ENCODE data around the gene GTPBP10.

GRCh38 chr7:90311175-90311574, 35.3 kb upstream of the GTPBP10 start:
- TF ChIP-seq CTCF (IDR thresholded peaks at IDR 0.05; ENCODE audit: borderline replicate concordance, extremely low read depth, low read length, poor library complexity, severe bottlenecking) (no peak), EZH2 (IDR thresholded peaks at IDR 0.05; ENCODE audit: borderline replicate concordance, low read depth, low read length, severe bottlenecking) (no peak)
